Mesodermal cell (in vitro differentiated cells): Measurements from ENCODE around the gene OTOGL.
"Not testable (repeated sequence)": the region's sequence is repeated elsewhere in the genome, so short reads cannot be mapped to it uniquely, and the experiment has no call there.

Source experiments
- H3K27ac ChIP-seq: 2 replicates; pipeline ENCODE4 v1.7.0; 2013; ENCODE audit warnings: mild to moderate bottlenecking, low read depth, low read length, moderate library complexity; ENCODE audit not compliant: severe bottlenecking
- H3K36me3 ChIP-seq: 2 replicates; pipeline ENCODE4 v1.7.1; 2013; ENCODE audit warnings: mild to moderate bottlenecking, low read length, moderate library complexity; ENCODE audit not compliant: control insufficient read depth, insufficient read depth
- H3K4me1 ChIP-seq: one replicate; pipeline ENCODE4 v1.7.1; 2013; ENCODE audit warnings: mild to moderate bottlenecking, low read length; ENCODE audit not compliant: insufficient read depth, control insufficient read depth, poor library complexity, severe bottlenecking
- H3K4me3 ChIP-seq: 2 replicates; pipeline ENCODE4 v1.7.0; 2013; ENCODE audit warnings: low read length, control low read depth, mild to moderate bottlenecking; ENCODE audit not compliant: insufficient read depth, poor library complexity, severe bottlenecking; ENCODE audit errors: extremely low read depth
- H3K9me3 ChIP-seq: 2 replicates; pipeline ENCODE4 v1.7.1; 2013; ENCODE audit warnings: mild to moderate bottlenecking, low read length, moderate library complexity; ENCODE audit not compliant: control insufficient read depth
- WGBS, 2 experiments: methylation state at CpG; one replicate each; pipeline ENCODE4 v1.1.5; 2013; ENCODE audit warnings: missing lambda C conversion rate in 2 of 2; ENCODE audit not compliant: insufficient coverage in 2 of 2; 5-methylcytosine and 5-hydroxymethylcytosine counted together

OTOGL gene

DNA sequence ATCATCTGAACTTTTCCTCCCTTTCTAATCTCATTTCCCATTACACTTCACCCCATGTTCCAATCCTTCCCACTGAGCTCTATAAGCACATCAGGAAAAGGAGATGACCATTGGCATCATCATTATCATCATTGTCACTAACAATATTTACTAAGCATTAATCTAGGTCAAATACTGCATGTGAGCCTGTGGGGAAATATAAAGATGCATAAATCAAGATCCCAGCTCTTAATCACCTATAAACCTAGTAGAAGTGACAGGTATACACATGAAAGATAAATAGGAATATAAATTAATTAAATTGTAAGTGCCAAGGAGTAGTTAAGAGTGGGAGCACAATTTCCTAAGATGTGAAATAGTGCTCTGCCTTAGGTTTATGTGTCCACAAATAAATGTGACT lies 100.6 kb downstream of the OTOGL start:
- Histone ChIP-seq H3K27ac (no peak overlapping the region), H3K4me3 (no peak overlapping the region), H3K4me1 (no peaks in the 10 kb centered on the region), H3K9me3 (no peaks in the 10 kb centered on the region), H3K36me3 (no peaks in the 10 kb centered on the region)

DNA sequence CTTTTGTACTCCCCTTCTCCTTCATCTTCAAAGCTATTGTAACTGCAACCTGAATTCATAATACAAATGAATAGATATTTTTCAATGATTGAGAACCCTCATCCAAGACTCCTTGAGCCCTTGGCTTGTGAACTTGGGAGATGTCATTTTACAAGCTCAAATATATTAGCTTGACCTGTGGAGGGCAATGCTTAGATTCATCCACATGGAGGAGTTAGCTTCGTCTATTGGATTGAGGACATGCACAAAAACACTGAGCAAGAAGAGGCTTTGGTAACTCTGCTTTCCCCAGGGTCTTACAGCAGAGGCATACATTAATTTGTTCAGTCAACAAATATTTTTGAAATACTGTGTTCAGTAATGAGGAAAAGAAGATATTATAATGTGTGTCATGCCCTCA lies 101.1 kb downstream of the OTOGL start:
- Histone ChIP-seq H3K36me3 (no peaks in the 10 kb centered on the region), H3K27ac (no peak overlapping the region), H3K9me3 (no peaks in the 10 kb centered on the region), H3K4me3 (no peak overlapping the region), H3K4me1 (no peaks in the 10 kb centered on the region)
- 71 to 80% methylated on average over 1 of the region's 1 CpG for WGBS, 2 experiments

DNA sequence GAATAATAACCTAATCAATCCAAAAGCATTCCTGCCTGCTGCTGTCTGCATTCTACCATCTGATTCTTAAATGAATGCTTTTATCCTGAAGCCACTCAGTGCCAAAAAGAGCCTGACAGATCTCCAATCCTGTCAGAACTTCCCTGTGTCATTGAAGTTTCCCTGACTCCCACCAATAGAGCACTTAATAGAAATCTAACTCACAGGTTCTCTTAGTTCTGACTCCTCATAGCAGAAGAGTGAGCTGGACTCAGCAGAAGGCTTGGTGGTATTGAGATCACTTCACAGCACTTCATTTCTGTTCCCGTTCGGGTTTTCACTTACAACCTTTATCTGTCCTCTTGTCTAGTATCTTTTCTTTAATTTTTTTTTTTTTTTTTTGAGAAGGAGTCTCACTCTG lies 102.6 kb downstream of the OTOGL start:
- no peaks in the 10 kb centered on the region for H3K36me3 ChIP-seq
- no peaks in the 10 kb centered on the region for H3K9me3 ChIP-seq
- no peaks in the 10 kb centered on the region for H3K4me1 ChIP-seq
- no CpG with 5 or more reads among the region's 2 CpGs for WGBS, 2 experiments
- no peak overlapping the region for H3K27ac ChIP-seq
- no peak overlapping the region for H3K4me3 ChIP-seq

DNA sequence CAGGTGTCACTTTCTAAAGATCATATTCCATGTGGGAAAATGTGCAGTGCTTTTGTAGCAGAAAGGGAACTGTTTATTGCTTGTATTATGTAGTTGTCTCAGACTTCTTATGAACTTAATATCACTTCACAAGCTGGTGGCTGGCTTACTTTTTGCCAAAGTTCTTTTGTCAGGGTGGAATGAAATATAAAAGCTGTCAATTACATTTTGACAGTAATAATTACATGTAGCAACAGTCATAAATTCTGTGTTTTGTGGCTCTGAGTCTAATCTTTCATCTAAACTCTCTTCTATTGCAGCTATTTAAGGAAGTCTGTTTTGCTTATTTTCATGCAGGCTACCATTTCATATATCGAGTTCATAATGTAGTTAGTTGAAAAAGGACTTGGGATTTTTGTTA lies 106.6 kb downstream of the OTOGL start:
- no peaks in the 10 kb centered on the region for H3K9me3 ChIP-seq
- no peak overlapping the region for H3K4me3 ChIP-seq
- H3K4me1 ChIP-seq: no peaks in the 10 kb centered on the region
- no peaks in the 10 kb centered on the region for H3K36me3 ChIP-seq
- H3K27ac ChIP-seq: no peak overlapping the region
- WGBS, 2 experiments: no CpG with 5 or more reads among the region's 1 CpG

DNA sequence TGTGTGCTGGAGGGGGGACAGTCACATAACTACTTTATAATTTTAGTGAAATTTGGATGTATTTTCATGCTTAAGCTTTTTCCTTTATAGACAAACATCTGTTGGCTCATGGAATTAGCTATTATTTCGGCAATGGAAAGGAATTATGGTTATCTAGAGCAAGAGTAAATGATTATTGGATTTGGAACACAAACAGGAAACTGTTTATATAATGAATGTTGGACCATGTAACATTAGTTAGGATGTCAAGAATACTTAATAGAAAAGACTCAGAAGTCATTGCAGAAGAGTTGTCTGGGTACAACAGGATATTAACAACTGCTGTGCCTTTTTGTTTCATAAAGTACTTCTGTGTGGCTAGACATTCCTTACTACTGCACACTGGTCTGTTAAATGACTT lies 108.7 kb downstream of the OTOGL start:
- peaks cover 16% of the 10 kb centered on the region for H3K4me1 ChIP-seq
- 100% methylated on average over 1 of the region's 1 CpG; no CpG with 5 or more reads in 1 of the 2 experiments for WGBS, 2 experiments
- no peaks in the 10 kb centered on the region for H3K36me3 ChIP-seq
- no peaks in the 10 kb centered on the region for H3K9me3 ChIP-seq
- no peak overlapping the region for H3K27ac ChIP-seq
- no peak overlapping the region for H3K4me3 ChIP-seq

DNA sequence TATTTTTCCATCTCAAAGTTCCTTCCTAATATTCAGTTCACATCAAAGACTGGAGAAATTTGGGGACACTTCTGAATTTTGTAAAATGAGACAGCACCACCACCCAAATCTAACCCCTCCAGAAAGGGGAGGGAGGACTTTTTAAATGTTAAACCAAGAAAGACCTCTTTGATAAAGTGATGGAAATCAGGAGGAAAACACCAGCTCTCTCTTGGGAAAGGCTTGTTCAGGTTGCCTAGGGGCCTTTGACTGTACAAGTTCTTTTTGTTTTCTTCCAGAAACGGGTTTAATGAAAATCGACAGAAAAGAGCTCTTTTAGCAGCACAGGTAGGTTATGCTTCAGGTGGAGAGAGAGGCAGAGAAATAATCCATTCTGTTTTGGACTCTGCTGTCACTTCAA lies 112.3 kb downstream of the OTOGL start:
- H3K27ac ChIP-seq: peak overlapping the region; percentile 32
- H3K9me3 ChIP-seq: no peaks in the 10 kb centered on the region
- H3K36me3 ChIP-seq: no peaks in the 10 kb centered on the region
- H3K4me3 ChIP-seq: no peak overlapping the region
- peaks cover 41% of the 10 kb centered on the region for H3K4me1 ChIP-seq
- WGBS, 2 experiments: 74 to 88% methylated on average over 1 to 2 of the region's 2 CpGs

DNA sequence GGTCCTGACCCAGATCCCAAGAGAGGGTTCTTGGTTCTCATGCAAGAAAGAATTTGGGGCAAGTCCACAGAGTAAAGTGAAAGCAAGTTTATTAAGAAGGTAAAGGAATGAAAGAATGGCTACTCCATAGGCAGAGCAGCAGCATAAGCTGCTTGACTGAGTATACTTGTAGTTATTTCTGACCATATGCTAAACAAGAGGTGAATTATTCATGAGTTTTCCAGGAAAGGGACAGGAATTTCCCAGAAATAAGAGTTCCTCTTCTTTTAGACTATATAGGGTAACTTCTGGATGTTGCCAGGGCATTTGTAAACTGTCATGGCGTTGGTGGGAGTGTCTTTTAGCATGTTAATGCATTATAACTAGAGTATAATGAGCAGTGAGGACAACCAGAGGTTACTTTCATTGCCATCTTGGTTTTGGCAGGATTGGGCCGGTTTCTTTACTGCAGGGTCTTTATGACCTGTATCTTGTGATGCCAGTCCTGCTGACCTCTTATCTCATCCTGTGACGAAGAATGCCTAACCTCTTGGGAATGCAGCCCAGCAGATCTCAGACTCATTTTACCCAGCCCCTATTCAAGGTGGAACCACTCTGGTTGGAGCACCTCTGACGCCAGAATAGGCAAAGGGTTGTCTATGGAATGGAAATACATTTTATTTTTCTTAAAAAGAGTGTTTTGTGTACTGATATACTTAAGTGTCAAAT lies 113.8 kb downstream of the OTOGL start:
- H3K27ac ChIP-seq: peak overlapping the region; percentile 88
- H3K9me3 ChIP-seq: no peaks in the 10 kb centered on the region
- H3K4me3 ChIP-seq: no peak overlapping the region
- no peaks in the 10 kb centered on the region for H3K36me3 ChIP-seq
- peaks cover 54% of the 10 kb centered on the region for H3K4me1 ChIP-seq
- WGBS, 2 experiments: 71 to 74% methylated on average over 1 to 2 of the region's 4 CpGs

DNA sequence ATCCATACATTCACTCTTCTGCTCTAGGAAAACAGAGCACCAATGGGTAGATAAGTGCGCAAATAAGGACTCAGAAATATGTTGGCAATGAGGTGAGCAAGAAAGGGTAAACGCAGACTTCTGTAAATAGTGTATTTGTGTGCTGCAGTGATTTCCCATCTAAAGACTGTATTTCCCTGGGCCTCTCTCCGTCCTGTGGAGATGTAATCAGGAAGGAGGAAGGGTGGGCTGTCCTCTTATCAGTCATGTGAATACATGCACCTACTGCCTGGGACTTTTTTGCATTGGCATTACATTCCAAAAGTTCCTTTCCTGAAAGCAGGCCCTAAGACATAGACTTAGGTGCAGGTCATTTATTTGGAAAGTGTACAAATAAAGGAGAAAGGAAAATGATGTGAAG lies 114.5 kb downstream of the OTOGL start:
- Histone ChIP-seq H3K4me1 (peaks cover 57% of the 10 kb centered on the region), H3K27ac (peak overlapping the region; percentile 88)
- WGBS, 2 experiments: 94% methylated on average over 2 of the region's 3 CpGs; no CpG with 5 or more reads in 1 of the 2 experiments

DNA sequence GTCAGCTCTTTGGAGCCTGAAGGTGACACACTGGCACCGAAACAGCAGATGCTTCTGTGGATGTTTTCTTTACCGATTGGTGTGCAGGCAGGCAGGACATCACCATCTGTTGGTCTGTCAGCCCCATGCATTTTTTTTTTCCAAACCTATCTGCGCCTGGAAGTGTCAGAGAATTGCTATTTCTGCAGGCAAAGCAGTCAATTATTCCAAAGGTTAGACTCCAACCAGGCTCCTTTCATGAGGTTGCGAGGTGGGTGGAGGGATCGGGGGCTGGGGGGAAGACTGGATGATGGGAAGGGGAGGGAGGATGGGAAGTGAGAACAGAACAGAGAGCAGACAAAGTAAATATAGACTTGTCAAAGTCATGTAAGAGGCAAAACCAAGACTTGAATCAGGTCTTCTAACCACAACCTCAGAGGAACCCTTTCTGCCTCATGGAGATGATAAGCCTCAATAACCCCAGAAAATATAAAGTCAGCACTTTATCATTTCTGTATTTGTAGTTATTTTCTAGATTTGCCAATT lies 117.7 kb downstream of the OTOGL start:
- Histone ChIP-seq H3K27ac (peak overlapping the region; percentile 6), H3K9me3 (no peaks in the 10 kb centered on the region), H3K36me3 (no peaks in the 10 kb centered on the region), H3K4me3 (no peak overlapping the region), H3K4me1 (peaks cover 50% of the 10 kb centered on the region)
- WGBS, 2 experiments: 66 to 75% methylated on average over 3 to 4 of the region's 5 CpGs

More for the DNA sequence above, 114.5 kb downstream of the OTOGL start:
- Histone ChIP-seq H3K4me3 (no peak overlapping the region), H3K9me3 (no peaks in the 10 kb centered on the region), H3K36me3 (no peaks in the 10 kb centered on the region)

DNA sequence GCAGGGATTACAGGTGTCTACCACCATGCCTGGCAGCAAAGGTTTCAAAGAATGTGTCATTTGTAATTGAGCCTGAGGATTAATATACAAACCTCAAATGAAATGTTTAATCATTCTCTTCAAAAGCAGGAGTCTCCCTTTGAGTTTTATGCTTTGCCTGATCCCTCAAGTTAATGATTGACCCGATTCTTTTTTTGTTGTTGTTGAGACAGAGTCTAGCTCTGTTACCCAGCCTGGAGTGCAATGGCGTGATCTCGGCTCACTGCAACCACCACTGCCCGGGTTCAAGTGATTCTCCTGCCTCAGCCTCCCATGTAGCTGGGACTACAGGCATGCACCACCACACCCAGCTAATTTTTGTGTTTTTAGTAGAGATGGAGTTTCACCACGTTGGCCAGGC lies 119.6 kb downstream of the OTOGL start:
- H3K4me3 ChIP-seq, H3K27ac ChIP-seq, H3K9me3 ChIP-seq, H3K36me3 ChIP-seq: not testable (repeated sequence)
- H3K4me1 ChIP-seq: peaks cover 37% of the 10 kb centered on the region
- whole genome bisulfite sequencing, 2 experiments: 90 to 100% methylated on average over 2 to 3 of the region's 5 CpGs

DNA sequence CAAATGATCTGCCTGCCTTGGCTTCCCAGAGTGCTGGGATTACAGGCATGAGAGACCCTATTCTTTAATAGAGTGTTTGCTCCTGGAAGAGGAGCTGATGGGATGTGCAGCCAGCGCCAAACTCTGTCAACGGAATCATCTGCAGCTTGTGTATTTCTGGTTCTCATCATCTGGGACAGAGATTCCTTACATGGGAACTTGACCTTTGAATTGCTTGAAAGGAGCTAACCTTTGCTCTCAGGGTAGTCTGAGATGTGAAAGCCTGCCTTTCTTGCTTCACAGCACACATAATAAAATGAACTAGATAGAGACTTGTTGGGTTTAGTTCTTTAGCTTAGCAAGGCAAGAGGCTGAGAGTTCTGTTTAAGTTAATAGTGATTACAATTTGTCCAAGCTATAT lies 120.0 kb downstream of the OTOGL start:
- Histone ChIP-seq H3K36me3 (no peaks in the 10 kb centered on the region), H3K27ac (no peak overlapping the region), H3K4me1 (peaks cover 33% of the 10 kb centered on the region), H3K4me3 (no peak overlapping the region), H3K9me3 (no peaks in the 10 kb centered on the region)
- 87 to 95% methylated on average over 2 of the region's 2 CpGs for WGBS, 2 experiments
